ENCODE data around the gene TACR1. TPM values are rescaled to one million over a fixed set of nuclear protein-coding genes. Genes with fewer than 3 reads are reported as not detected.

The TACR1 gene
- total RNA-seq, 1 donor from 2014 or later, result 1.4 TPM

DNA sequence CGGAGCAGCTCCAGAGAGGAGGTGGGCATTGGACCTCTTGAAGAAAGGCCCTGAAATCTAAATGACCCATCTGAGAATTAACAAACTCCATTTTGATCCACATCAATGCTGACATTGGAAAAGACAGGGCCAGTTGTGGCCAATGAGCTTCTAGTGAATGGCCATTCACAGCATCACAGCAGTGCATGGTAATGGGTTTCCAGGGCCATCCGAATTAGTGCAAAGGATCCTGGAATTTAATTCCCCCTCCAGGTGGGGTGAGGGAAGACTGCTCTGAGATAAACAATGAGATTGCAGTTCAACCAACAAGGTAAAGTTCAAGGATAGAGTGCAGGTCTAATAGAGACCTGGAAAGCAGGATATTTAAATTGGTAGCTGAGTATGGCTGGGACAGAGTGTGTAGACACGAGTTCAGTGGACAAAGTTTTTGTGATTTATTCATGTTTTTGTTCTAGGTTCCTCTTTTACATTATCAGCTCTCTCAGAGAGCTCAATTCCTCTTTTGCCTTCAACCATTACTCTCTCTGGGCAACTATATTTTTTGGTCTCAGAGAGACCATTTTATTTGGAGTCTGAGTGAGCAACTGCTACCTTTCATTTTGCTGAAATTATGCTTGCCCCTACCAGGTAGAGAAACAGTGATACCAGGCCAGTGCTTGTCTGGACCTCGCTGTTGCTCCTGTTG lies 5.0 kb downstream of the TACR1 start:
- TF ChIP-seq, protein P1, sequence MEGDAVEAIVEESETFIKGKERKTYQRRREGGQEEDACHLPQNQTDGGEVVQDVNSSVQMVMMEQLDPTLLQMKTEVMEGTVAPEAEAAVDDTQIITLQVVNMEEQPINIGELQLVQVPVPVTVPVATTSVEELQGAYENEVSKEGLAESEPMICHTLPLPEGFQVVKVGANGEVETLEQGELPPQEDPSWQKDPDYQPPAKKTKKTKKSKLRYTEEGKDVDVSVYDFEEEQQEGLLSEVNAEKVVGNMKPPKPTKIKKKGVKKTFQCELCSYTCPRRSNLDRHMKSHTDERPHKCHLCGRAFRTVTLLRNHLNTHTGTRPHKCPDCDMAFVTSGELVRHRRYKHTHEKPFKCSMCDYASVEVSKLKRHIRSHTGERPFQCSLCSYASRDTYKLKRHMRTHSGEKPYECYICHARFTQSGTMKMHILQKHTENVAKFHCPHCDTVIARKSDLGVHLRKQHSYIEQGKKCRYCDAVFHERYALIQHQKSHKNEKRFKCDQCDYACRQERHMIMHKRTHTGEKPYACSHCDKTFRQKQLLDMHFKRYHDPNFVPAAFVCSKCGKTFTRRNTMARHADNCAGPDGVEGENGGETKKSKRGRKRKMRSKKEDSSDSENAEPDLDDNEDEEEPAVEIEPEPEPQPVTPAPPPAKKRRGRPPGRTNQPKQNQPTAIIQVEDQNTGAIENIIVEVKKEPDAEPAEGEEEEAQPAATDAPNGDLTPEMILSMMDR (IDR thresholded peaks at IDR 0.05), result no peak
- ATAC-seq (no peak), DNase-seq (no peak)
- Histone ChIP-seq H3K4me3 (no peak overlapping the region), H3K36me3 (no peaks in the 10 kb centered on the region), H3K4me1 (peaks cover 5% of the 10 kb centered on the region), H3K27me3 (ENCODE audit: low read depth) (peaks cover 15% of the 10 kb centered on the region), H3K27ac (no peak overlapping the region), H3K9me3 (no peaks in the 10 kb centered on the region)
- intact Hi-C loops (cut with DNase I), result no loop called here

DNA sequence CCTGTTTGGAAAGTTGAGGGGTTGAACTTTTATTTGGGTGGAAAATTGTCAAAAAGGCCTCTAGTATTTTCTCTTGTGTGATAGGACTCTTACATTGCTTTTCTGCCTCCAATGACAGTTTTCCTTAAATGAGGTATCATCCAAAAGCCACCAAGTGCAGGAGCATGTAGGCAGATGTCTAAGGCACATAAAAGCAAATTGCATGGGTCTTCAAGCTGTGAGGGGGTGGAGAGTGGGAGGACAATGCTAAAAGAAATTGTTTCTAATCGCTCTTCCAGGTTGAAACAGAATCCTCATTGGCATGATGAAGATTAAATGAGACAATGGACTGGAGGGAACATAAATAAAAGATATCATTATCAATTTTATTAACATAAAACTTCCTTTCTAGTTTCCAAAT lies 6.8 kb downstream of the TACR1 start:
- ATAC-seq, result no peak
- no peaks in the 10 kb centered on the region for H3K4me1 ChIP-seq
- H3K36me3 ChIP-seq, result no peaks in the 10 kb centered on the region
- TF ChIP-seq, protein P1 (IDR thresholded peaks at IDR 0.05), result no peak
- no peaks in the 10 kb centered on the region for H3K27me3 ChIP-seq (ENCODE audit: low read depth)
- H3K9me3 ChIP-seq, result no peaks in the 10 kb centered on the region
- DNase-seq, result no peak
- no peak overlapping the region for H3K27ac ChIP-seq
- intact Hi-C loops (cut with DNase I), result no loop called here
- no peak overlapping the region for H3K4me3 ChIP-seq

DNA sequence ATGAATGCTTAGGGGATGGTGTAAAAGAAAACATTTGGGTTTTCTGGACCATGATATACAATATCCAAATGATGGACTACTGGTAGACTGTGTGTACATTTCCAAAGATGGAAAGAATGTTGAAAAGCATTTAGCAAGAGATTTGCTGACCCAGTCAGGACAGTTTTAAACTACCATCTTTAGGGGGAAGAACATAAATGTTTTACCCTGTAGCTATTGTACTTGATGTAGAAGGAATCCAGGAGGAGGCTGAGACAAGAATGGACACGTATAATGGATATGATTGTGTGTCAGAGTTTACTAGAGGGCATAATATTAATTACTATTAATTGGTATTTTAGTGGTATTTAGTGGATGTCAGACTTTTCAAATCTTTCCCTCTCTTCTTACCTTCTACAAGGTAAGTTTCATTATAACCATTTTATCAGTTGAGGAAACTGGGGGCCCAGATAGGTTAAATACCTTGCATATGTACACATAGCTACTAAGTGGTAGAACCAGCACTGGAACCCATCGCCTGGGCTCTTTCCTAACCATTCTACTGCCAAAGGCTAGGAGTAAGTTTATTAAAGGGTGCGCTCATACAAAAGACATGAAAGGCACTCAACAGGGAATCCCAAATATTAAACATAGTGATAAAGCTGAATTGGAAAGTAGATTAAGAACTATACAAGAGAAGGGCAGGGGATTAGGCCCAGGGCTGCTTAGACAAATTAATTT lies 8.9 kb downstream of the TACR1 start:
- no peak for DNase-seq
- no peak overlapping the region for H3K4me3 ChIP-seq
- no peaks in the 10 kb centered on the region for H3K4me1 ChIP-seq
- H3K9me3 ChIP-seq, result no peaks in the 10 kb centered on the region
- intact Hi-C loops (cut with DNase I), result no loop called here
- TF ChIP-seq, protein P1 (IDR thresholded peaks at IDR 0.05), result no peak
- H3K36me3 ChIP-seq, result no peaks in the 10 kb centered on the region
- H3K27me3 ChIP-seq (ENCODE audit: low read depth), result no peaks in the 10 kb centered on the region
- no peak for ATAC-seq
- H3K27ac ChIP-seq, result no peak overlapping the region

DNA sequence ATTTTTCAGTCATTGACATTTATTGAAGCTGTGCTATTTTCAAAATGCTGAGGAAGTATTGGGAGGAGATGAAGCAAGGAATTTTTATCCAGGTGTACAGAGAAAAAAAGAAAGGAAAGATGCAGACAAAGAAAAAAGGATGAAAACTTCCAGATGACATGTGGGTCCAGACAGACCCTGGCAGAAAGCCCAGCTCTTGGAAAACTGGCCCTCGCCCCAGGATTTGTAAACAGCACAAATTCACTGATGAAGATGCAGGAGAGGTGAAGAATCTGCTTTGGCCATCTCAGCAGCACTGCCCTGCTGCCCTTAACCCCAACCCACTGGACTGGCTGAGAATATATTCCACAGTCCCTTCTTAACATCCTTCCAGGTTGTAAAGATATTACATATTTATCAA lies 12.5 kb downstream of the TACR1 start:
- ATAC-seq (no peak), DNase-seq (no peak)
- intact Hi-C loops (cut with DNase I), result no loop called here
- no peaks in the 10 kb centered on the region for H3K4me1 ChIP-seq
- TF ChIP-seq, protein P1 (IDR thresholded peaks at IDR 0.05), result no peak
- H3K36me3 ChIP-seq, result no peaks in the 10 kb centered on the region
- H3K9me3 ChIP-seq, result no peaks in the 10 kb centered on the region
- no peak overlapping the region for H3K4me3 ChIP-seq
- no peaks in the 10 kb centered on the region for H3K27me3 ChIP-seq (ENCODE audit: low read depth)
- H3K27ac ChIP-seq, result no peak overlapping the region

DNA sequence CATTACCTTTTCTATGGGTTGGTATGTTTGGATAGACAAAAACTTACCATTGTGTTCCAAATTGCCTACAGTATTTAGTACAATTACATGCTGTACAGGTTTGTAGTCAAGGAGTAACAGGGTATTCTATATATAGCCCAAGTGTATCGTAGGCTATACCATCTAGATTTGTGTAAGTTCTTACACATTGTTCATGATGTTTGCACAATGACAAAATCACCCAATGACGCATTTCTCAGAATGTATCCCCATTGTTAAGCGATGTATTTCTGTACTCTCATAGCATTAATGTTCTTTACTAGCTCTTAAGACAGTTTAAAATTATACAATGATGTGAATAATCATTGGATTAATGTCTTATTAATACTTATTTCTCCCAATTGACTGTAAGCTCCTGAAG lies 16.7 kb downstream of the TACR1 start:
- TF ChIP-seq, protein P1 (IDR thresholded peaks at IDR 0.05), result no peak
- ATAC-seq (no peak), DNase-seq (no peak)
- Histone ChIP-seq H3K9me3 (no peaks in the 10 kb centered on the region), H3K4me3 (no peak overlapping the region), H3K27ac (no peak overlapping the region), H3K27me3 (ENCODE audit: low read depth) (no peaks in the 10 kb centered on the region), H3K36me3 (no peaks in the 10 kb centered on the region), H3K4me1 (no peaks in the 10 kb centered on the region)
- intact Hi-C loops (cut with DNase I), result no loop called here

Measured in lower lobe of right lung (tissue), 2 donors.